ENCODE results near the gene CPLX1. TPM values are rescaled to one million over a fixed set of nuclear protein-coding genes. Genes with fewer than 3 reads are reported as not detected.
"Not testable (repeated sequence)": the region's sequence is repeated elsewhere in the genome, so short reads cannot be mapped to it uniquely, and the experiment has no call there.

CPLX1 gene
- total RNA-seq, 1 experiment from 2014 or later = 14.5 TPM

GRCh38 chr4:754221-755120 is 71.5 kb downstream of the CPLX1 start (continued):
- no peak for TF ChIP-seq ZBTB33 (IDR thresholded peaks at IDR 0.05; ENCODE audit: extremely low read depth, insufficient replicate concordance, low read length)
- no peak for TF ChIP-seq POLR2A (IDR thresholded peaks at IDR 0.05; ENCODE audit: borderline replicate concordance, extremely low read depth, insufficient read depth, insufficient read length)
- no peak for TF ChIP-seq POLR2AphosphoS5 (IDR thresholded peaks at IDR 0.05; ENCODE audit: low read depth, low read length)
- TF ChIP-seq MAX (IDR thresholded peaks at IDR 0.05) = no peak
- TF ChIP-seq EZH2 (IDR thresholded peaks at IDR 0.05) = no peak
- TF ChIP-seq EGR1 (IDR thresholded peaks at IDR 0.05; ENCODE audit: low read depth) = no peak
- no peak for TF ChIP-seq SRF (IDR thresholded peaks at IDR 0.05; ENCODE audit: low read depth)
- TF ChIP-seq JUND (IDR thresholded peaks at IDR 0.05) = no peak
- no peak for TF ChIP-seq TCF7L2 (IDR thresholded peaks at IDR 0.05; ENCODE audit: borderline replicate concordance, extremely low read depth, insufficient read depth, insufficient read length)
- TF ChIP-seq RAD21 (IDR thresholded peaks at IDR 0.05; ENCODE audit: low read depth) = no peak
- TF ChIP-seq CBX3 (IDR thresholded peaks at IDR 0.05; ENCODE audit: low read depth) = no peak
- no peak for TF ChIP-seq CEBPB (IDR thresholded peaks at IDR 0.05; ENCODE audit: low read depth)

GRCh38 chr4:753186-753585 is 72.7 kb downstream of the CPLX1 start:
- CTCF ChIA-PET; ATAC-seq; BruUV-seq (replicated peaks); H3K27me3 ChIP-seq (ENCODE audit: insufficient read depth, low read length); H3K4me3 ChIP-seq (replicated peaks in 1 of 2; ENCODE audit: low read depth in 1 of 2, low read length in 2 of 2); H3K27ac ChIP-seq (ENCODE audit: low read depth, low read length); H2AFZ ChIP-seq (ENCODE audit: low read depth, low read length, poor library complexity, severe bottlenecking); H3K9me3 ChIP-seq (ENCODE audit: control insufficient read depth in 1 of 2, insufficient read depth in 1 of 2, low read depth in 1 of 2, low read length in 2 of 2); H3K4me1 ChIP-seq (ENCODE audit: control insufficient read depth in 1 of 2, insufficient read depth in 2 of 2, low read length in 2 of 2); RAD21 ChIA-PET (ENCODE audit: low non-redundant PET in 1 of 2, low total read pairs in 2 of 2, uncharacterized antibody in 2 of 2, unreplicated experiment in 2 of 2); POLR2A ChIA-PET; H3K9ac ChIP-seq (ENCODE audit: low read length); H3K9me2 ChIP-seq (ENCODE audit: insufficient read depth); H4K20me1 ChIP-seq (ENCODE audit: insufficient read depth); intact Hi-C loops (cut with micrococcal nuclease); H3K4me2 ChIP-seq (ENCODE audit: low read length); DNase-seq (ENCODE audit: low read depth, low spot score): not testable (repeated sequence)
- H3K36me3 ChIP-seq (ENCODE audit: control insufficient read depth in 1 of 2, insufficient read depth in 2 of 2, low read length in 2 of 2) = peaks cover 7 to 11% of the 10 kb centered on the region in 2 experiments; a peak in 3 of 4 replicates
- peaks cover 10% of the 10 kb centered on the region for H3K79me2 ChIP-seq (ENCODE audit: insufficient read depth, low read length)
